K562 (cell line): Measurements from ENCODE around the gene CPSF4L. TPM values are rescaled to one million over a fixed set of nuclear protein-coding genes. Genes with fewer than 3 reads are reported as not detected.

ENCODE experiments used
- ATAC-seq: fragments of 200-7000 bp; cut with Tn5 transposase; 3 replicates; pipeline ENCODE4 v1.9.1; 2020; ENCODE audit warnings: moderate library complexity
- BruUV-seq: library from RNA; stranded (reverse); fragments of 400-500 nt; replicated peaks from 2 replicates; lab custom pipeline; 2021; lab: Mats Ljungman, UMichigan
- CTCF ChIA-PET: fragments of 300-600 bp; formaldehyde crosslinking; extraction: SDS; loops from one replicate; lab custom pipeline; 2021; ENCODE audit warnings: low intra/inter-chr PET ratio; lab: Yijun Ruan, JAX
- POLR2A ChIA-PET: fragments of 300-600, 350-650 bp; sonication (Branson Sonifier 250); formaldehyde crosslinking; extraction: SDS; loops from one replicate; lab custom pipeline; 2021; ENCODE audit warnings: antibody characterized with exemption, inconsistent platforms; lab: Yijun Ruan, JAX
- DNase-seq, 4 experiments: peaks; one replicate each; pipeline versions ENCODE4 v3.0.0 to v3.0.0-alpha.2; 2011 to 2018; ENCODE audit warnings: low spot score in 3 of 4, mixed read lengths in 3 of 4; ENCODE audit errors: extremely low read depth in 1 of 4
- FAIRE-seq: peaks from 2 replicates; lab custom pipeline; 2011; peaks lifted over from hg19 to GRCh38; lab: Jason Lieb, UNC
- H2AFZ ChIP-seq: 2 replicates; pipeline ENCODE4 v1.6.0; 2011; ENCODE audit warnings: low read depth, low read length, control low read depth, inconsistent platforms
- H3K27ac ChIP-seq: fragments of 200-600 bp; 3 replicates; pipeline ENCODE4 v1.8.0; 2011; ENCODE audit warnings: low read depth, mild to moderate bottlenecking, control low read depth, inconsistent platforms, low read length, moderate library complexity, mixed read lengths; ENCODE audit errors: extremely low read depth
- H3K27me3 ChIP-seq, 2 experiments: fragments of 300-600 bp in 1 of 2; 2 replicates in 1 of 2; 3 replicates in 1 of 2; pipeline versions ENCODE4 v1.6.0 to v1.8.0; 2011; ENCODE audit warnings: inconsistent platforms in 2 of 2, low read length in 2 of 2, mild to moderate bottlenecking in 1 of 2, mixed read lengths in 1 of 2, moderate library complexity in 1 of 2; ENCODE audit not compliant: control insufficient read depth in 2 of 2, insufficient read depth in 2 of 2
- H3K36me3 ChIP-seq: fragments of 300-600 bp; 3 replicates; pipeline ENCODE4 v1.8.0; 2011; ENCODE audit warnings: mild to moderate bottlenecking, low read length, inconsistent platforms; ENCODE audit not compliant: control insufficient read depth, insufficient read depth
- H3K4me1 ChIP-seq, 2 experiments: fragments of 200-600 bp in 1 of 2; replicated peaks in 1 of 2; 2 replicates in 1 of 2; 3 replicates in 1 of 2; pipeline versions ENCODE4 v1.5.1 to v1.8.0; 2011; ENCODE audit warnings: inconsistent platforms in 2 of 2, low read length in 2 of 2, mild to moderate bottlenecking in 1 of 2, mixed read lengths in 1 of 2, moderate library complexity in 1 of 2; ENCODE audit not compliant: control insufficient read depth in 2 of 2, insufficient read depth in 2 of 2
- H3K4me2 ChIP-seq: 2 replicates; pipeline ENCODE4 v1.6.1; 2011; ENCODE audit warnings: low read length, control low read depth, inconsistent platforms, mixed read lengths; ENCODE audit not compliant: insufficient read depth
- H3K4me3 ChIP-seq: fragments of 200-600 bp; sonication (generic), shearing (Covaris generic); 2 replicates; pipeline ENCODE4 v1.5.1; 2016; ENCODE audit warnings: control low read depth, inconsistent platforms
- H3K79me2 ChIP-seq: fragments of 200-600 bp; 3 replicates; pipeline ENCODE4 v1.8.0; 2011; ENCODE audit warnings: low read length, inconsistent platforms; ENCODE audit not compliant: control insufficient read depth, insufficient read depth
- H3K9ac ChIP-seq, 2 experiments: 2 replicates each; pipeline versions ENCODE4 v1.6.0 to v1.6.1; 2011; ENCODE audit warnings: low read depth in 2 of 2, low read length in 2 of 2, control low read depth in 1 of 2, inconsistent platforms in 1 of 2, mild to moderate bottlenecking in 1 of 2, mixed read lengths in 1 of 2; ENCODE audit not compliant: insufficient read depth in 1 of 2
- H3K9me1 ChIP-seq: one replicate; pipeline ENCODE4 v1.6.0; 2011; ENCODE audit warnings: inconsistent platforms, mild to moderate bottlenecking, low read length, moderate library complexity; ENCODE audit not compliant: control insufficient read depth, insufficient read depth
- H3K9me3 ChIP-seq: replicated peaks from 2 replicates; pipeline ENCODE4 v1.5.1; 2011; ENCODE audit warnings: low read depth, low read length, inconsistent platforms; ENCODE audit not compliant: control insufficient read depth, insufficient read depth
- H4K20me1 ChIP-seq: replicated peaks from 2 replicates; pipeline ENCODE4 v1.6.1; 2011; ENCODE audit warnings: low read length, inconsistent platforms, mixed read lengths; ENCODE audit not compliant: control insufficient read depth, insufficient read depth
- KDM1A ChIP-seq, 2 experiments: fragments of 450-650 bp; IDR thresholded peaks; 2 replicates each; pipeline ENCODE4 v1.6.1; 2016; ENCODE audit warnings: mild to moderate bottlenecking in 2 of 2
- NFATC3 ChIP-seq: fragments of 450-650 bp; IDR thresholded peaks from 2 replicates; pipeline ENCODE4 v1.6.1; 2017; ENCODE audit warnings: mild to moderate bottlenecking
- ZNF324 ChIP-seq: fragments of 250-450 bp; sonication (Bioruptor Pico); IDR thresholded peaks from 2 replicates; pipeline ENCODE4 v1.4.0; 2020; ENCODE audit warnings: mild to moderate bottlenecking
- WGBS: fragments of 100-300 bp; shearing (Covaris generic); methylation state at CpG from one replicate; pipeline ENCODE4 v1.1.6; 2016; ENCODE audit warnings: low coverage, mixed read lengths; ENCODE audit not compliant: insufficient coverage; ENCODE audit errors: missing lambda C conversion rate; 5-methylcytosine and 5-hydroxymethylcytosine counted together
- in situ Hi-C: fragments of 300-500 bp; cut with MboI; formaldehyde crosslinking; loops from 4 replicates; pipeline ENCODE4 v1.15.0; 2018; ENCODE audit warnings: inconsistent platforms, mixed read lengths
- intact Hi-C: fragments of 100-400 bp; cut with micrococcal nuclease; formaldehyde crosslinking; loops from 2 replicates; pipeline ENCODE4 v1.14.2; 2022
- polyA plus RNA-seq, 8 experiments: library from polyadenylated mRNA; depleted of rRNA in 4 of 8; stranded (reverse) in 5 of 8; unstranded in 3 of 8; fragments of >200 nt; fragmentation: Nextera tagmentation in 2 of 8; fragmentation: Illumina TruSeq in 1 of 8; extraction: Ambion mirVana in 2 of 8; extraction: Trizol in 1 of 8; gene quantifications; 2 replicates each; pipeline versions ENCODE4 v1.2.1 to v1.2.3, GENCODE V29; 2011 to 2014; ENCODE audit warnings: inconsistent platforms in 1 of 8, missing spikeins in 1 of 8
- total RNA-seq, 7 experiments: library from RNA; depleted of rRNA in 6 of 7; stranded (reverse); fragments of >200 nt in 6 of 7; fragmentation: Illumina TruSeq in 2 of 7; extraction: Trizol in 2 of 7; gene quantifications; 2 replicates each; pipeline versions ENCODE4 v1.2.1 to v1.2.3, GENCODE V29; 2011 to 2021; ENCODE audit warnings: low replicate concordance in 1 of 7

The CPSF4L gene
- total and polyA plus RNA-seq, 9 of the 15 experiments (the other 6 are each of a cell fraction or from before 2014, with no cell fraction given), result not detected

- no peaks in the 10 kb centered on the region for H3K9me3 ChIP-seq
- H3K27ac ChIP-seq, result peak overlapping the region; percentile 81; the same call in 2 of the 3 replicates
- no TSS peak for BruUV-seq
- in situ Hi-C loops (no loop called here), intact Hi-C loops (loop anchor here (2.0 kb wide), 1 partner anchor 63 kb away; no protein-coding TSS in a partner anchor)
- peak overlapping the region; percentile 91; the same call in 1 of the 2 replicates for H2AFZ ChIP-seq
- ChIA-PET CTCF (interaction anchor here (0.6 kb wide), 1 partner anchor 96 kb away, joined by 3 read pairs; no protein-coding TSS in a partner anchor), POLR2A (interaction anchor here (0.9 to 1.1 kb wide), 2 partner anchors 13 to 25 kb away, joined by 3 read pairs; no protein-coding TSS in a partner anchor)
- no peak for FAIRE-seq
- peaks cover 78% of the 10 kb centered on the region for H3K79me2 ChIP-seq
- 0 out of 4 replicates have a peak, but pooled peaks of 1 of the 2 experiments have one; percentile 16 for TF ChIP-seq KDM1A (IDR thresholded peaks at IDR 0.05)
- TF ChIP-seq NFATC3, result peak; percentile 87; the same call in 1 of the 2 replicates
- no peak for TF ChIP-seq ZNF324
- H3K9me1 ChIP-seq, result peaks cover 3% of the 10 kb centered on the region
- H3K9ac ChIP-seq, result peak overlapping the region; percentile 63 to 86; a peak in 3 of 4 replicates
- H3K27me3 ChIP-seq, result no peaks in the 10 kb centered on the region
- H3K4me3 ChIP-seq, result no peak overlapping the region; the same call in 1 of the 2 replicates
- H3K4me2 ChIP-seq, result peak overlapping the region; percentile 83
- WGBS, result 75% methylated on average over 8 of the region's 11 CpGs
- H3K4me1 ChIP-seq, result peaks cover 51 to 59% of the 10 kb centered on the region in 2 experiments
- H4K20me1 ChIP-seq, result no peaks in the 10 kb centered on the region
- ATAC-seq, result no peak
- peaks cover 8% of the 10 kb centered on the region; the same call in 1 of the 3 replicates for H3K36me3 ChIP-seq
- DNase-seq, result no peak
These were observed 44.5 kb upstream of the CPSF4L start for GRCh38 chr17:73305845-73306836.
